ENCODE data around the gene BLMH. TPM values are rescaled to one million over a fixed set of nuclear protein-coding genes. Genes with fewer than 3 reads are reported as not detected.

Gene BLMH
- total and polyA plus RNA-seq, 2 donors (not counting 1 experiment from before 2014, with no cell fraction given), result 23.0 to 26.1 TPM

DNA sequence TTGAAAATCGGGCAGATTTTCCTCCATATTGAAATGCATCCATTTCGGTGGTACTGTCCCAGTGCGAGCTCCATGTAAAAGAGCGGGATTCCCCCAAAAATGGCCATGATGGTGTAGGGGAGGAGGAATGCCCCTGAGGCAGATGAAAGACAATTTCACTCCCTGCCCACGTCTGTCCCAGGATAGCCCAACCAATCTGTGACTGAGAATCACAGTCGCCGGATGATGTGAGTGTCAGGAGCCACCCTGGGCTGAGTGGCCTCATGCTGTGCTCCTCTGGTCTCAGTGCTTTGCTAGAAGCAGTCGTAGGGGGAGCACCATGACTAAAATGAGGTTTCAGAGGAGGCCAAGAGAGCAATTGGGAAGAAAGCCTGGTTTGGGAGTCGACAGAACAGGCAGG lies 72.9 kb downstream of the BLMH start:
- TF ChIP-seq, protein P1, sequence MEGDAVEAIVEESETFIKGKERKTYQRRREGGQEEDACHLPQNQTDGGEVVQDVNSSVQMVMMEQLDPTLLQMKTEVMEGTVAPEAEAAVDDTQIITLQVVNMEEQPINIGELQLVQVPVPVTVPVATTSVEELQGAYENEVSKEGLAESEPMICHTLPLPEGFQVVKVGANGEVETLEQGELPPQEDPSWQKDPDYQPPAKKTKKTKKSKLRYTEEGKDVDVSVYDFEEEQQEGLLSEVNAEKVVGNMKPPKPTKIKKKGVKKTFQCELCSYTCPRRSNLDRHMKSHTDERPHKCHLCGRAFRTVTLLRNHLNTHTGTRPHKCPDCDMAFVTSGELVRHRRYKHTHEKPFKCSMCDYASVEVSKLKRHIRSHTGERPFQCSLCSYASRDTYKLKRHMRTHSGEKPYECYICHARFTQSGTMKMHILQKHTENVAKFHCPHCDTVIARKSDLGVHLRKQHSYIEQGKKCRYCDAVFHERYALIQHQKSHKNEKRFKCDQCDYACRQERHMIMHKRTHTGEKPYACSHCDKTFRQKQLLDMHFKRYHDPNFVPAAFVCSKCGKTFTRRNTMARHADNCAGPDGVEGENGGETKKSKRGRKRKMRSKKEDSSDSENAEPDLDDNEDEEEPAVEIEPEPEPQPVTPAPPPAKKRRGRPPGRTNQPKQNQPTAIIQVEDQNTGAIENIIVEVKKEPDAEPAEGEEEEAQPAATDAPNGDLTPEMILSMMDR (conservative IDR thresholded peaks at IDR 0.05 in 1 of 2, IDR thresholded peaks at IDR 0.05 in 1 of 2; ENCODE audit: low read depth in 1 of 2, low read length in 2 of 2), result no peak
- TF ChIP-seq EZH2 (IDR thresholded peaks at IDR 0.05; ENCODE audit: low read length, missing control alignments), result no peak

DNA sequence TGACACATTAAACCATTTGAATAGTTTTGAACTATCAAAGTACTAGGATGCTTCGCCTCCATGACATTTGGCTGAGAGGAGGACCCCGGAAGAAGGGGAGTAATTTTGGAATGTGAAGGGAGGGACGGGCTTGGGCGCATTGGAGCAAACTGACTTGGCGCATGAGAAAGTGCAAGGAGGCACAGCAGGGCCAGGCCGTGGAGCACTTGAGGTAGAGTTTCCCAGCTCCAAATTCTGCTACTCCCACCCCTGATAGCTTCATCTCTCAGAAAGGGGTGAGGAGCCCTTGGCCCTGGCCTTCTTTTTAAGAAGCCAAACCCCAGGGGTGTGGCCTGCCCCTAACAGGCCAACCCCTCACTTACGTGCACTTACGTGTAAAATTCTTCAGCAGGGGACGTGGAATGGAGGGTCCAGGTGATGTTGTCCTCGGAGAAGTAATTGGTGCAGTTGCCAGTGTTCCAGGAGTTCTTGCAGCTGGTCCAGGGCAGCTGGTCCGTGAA lies 73.9 kb downstream of the BLMH start:
- TF ChIP-seq, protein P1 (conservative IDR thresholded peaks at IDR 0.05 in 1 of 2, IDR thresholded peaks at IDR 0.05 in 1 of 2; ENCODE audit: low read depth in 1 of 2, low read length in 2 of 2), result no peak
- no peak for TF ChIP-seq EZH2 (IDR thresholded peaks at IDR 0.05; ENCODE audit: low read length, missing control alignments)
- DNase-seq (ENCODE audit: low read depth in 2 of 2), result no peak

More for the DNA sequence above, 72.9 kb downstream of the BLMH start:
- Histone ChIP-seq H4K20me1 (ENCODE audit: control insufficient read depth, extremely low read depth, insufficient read depth, low read length) (no peaks in the 10 kb centered on the region), H3K9me3 (ENCODE audit: control insufficient read depth, insufficient read depth, low read depth, low read length) (no peaks in the 10 kb centered on the region), H3K79me2 (ENCODE audit: control insufficient read depth, insufficient read depth, low read length) (no peaks in the 10 kb centered on the region), H3K4me2 (ENCODE audit: extremely low read depth, insufficient read depth, low read length) (no peak overlapping the region), H2AFZ (ENCODE audit: low read length) (no peak overlapping the region), H3K36me3 (ENCODE audit: control insufficient read depth, insufficient read depth, low read length) (no peaks in the 10 kb centered on the region), H3K27ac (ENCODE audit: insufficient read depth, low read length) (no peak overlapping the region), H3K4me1 (ENCODE audit: control insufficient read depth, extremely low read depth, insufficient read depth, low read length) (no peaks in the 10 kb centered on the region), H3K4me3 (replicated peaks in 1 of 4; ENCODE audit: control extremely low read depth in 1 of 4, insufficient read depth in 1 of 4, low read depth in 3 of 4, low read length in 4 of 4) (no peak overlapping the region), H3K27me3 (ENCODE audit: control insufficient read depth, insufficient read depth, low read length) (peaks cover 18% of the 10 kb centered on the region), H3K9ac (ENCODE audit: insufficient read depth, low read length) (no peak overlapping the region)
- DNase-seq (ENCODE audit: low read depth in 2 of 2), result no peak

GRCh38 chr17:30217054-30217453 lies 74.7 kb downstream of the BLMH start:
- no peak for DNase-seq (ENCODE audit: low read depth in 2 of 2)

More for the DNA sequence above, 73.9 kb downstream of the BLMH start:
- Histone ChIP-seq H3K4me2 (ENCODE audit: extremely low read depth, insufficient read depth, low read length) (no peak overlapping the region), H3K9me3 (ENCODE audit: control insufficient read depth, insufficient read depth, low read depth, low read length) (no peaks in the 10 kb centered on the region), H4K20me1 (ENCODE audit: control insufficient read depth, extremely low read depth, insufficient read depth, low read length) (no peaks in the 10 kb centered on the region), H3K4me1 (ENCODE audit: control insufficient read depth, extremely low read depth, insufficient read depth, low read length) (no peaks in the 10 kb centered on the region), H3K36me3 (ENCODE audit: control insufficient read depth, insufficient read depth, low read length) (no peaks in the 10 kb centered on the region), H3K27ac (ENCODE audit: insufficient read depth, low read length) (no peak overlapping the region), H3K9ac (ENCODE audit: insufficient read depth, low read length) (no peak overlapping the region), H3K4me3 (replicated peaks in 1 of 4; ENCODE audit: control extremely low read depth in 1 of 4, insufficient read depth in 1 of 4, low read depth in 3 of 4, low read length in 4 of 4) (no peak overlapping the region), H2AFZ (ENCODE audit: low read length) (no peak overlapping the region), H3K27me3 (ENCODE audit: control insufficient read depth, insufficient read depth, low read length) (peaks cover 16% of the 10 kb centered on the region), H3K79me2 (ENCODE audit: control insufficient read depth, insufficient read depth, low read length) (no peaks in the 10 kb centered on the region)

More at GRCh38 chr17:30217054-30217453, 74.7 kb downstream of the BLMH start:
- H3K27ac ChIP-seq (ENCODE audit: insufficient read depth, low read length), result no peak overlapping the region
- H3K27me3 ChIP-seq (ENCODE audit: control insufficient read depth, insufficient read depth, low read length), result peaks cover 14% of the 10 kb centered on the region
- no peak overlapping the region for H2AFZ ChIP-seq (ENCODE audit: low read length)
- H3K9ac ChIP-seq (ENCODE audit: insufficient read depth, low read length), result no peak overlapping the region
- TF ChIP-seq, protein P1 (conservative IDR thresholded peaks at IDR 0.05 in 1 of 2, IDR thresholded peaks at IDR 0.05 in 1 of 2; ENCODE audit: low read depth in 1 of 2, low read length in 2 of 2), result no peak
- no peak for TF ChIP-seq EZH2 (IDR thresholded peaks at IDR 0.05; ENCODE audit: low read length, missing control alignments)
- no peaks in the 10 kb centered on the region for H3K79me2 ChIP-seq (ENCODE audit: control insufficient read depth, insufficient read depth, low read length)
- H3K36me3 ChIP-seq (ENCODE audit: control insufficient read depth, insufficient read depth, low read length), result no peaks in the 10 kb centered on the region
- H3K4me1 ChIP-seq (ENCODE audit: control insufficient read depth, extremely low read depth, insufficient read depth, low read length), result no peaks in the 10 kb centered on the region
- H3K4me3 ChIP-seq (replicated peaks in 1 of 4; ENCODE audit: control extremely low read depth in 1 of 4, insufficient read depth in 1 of 4, low read depth in 3 of 4, low read length in 4 of 4), result no peak overlapping the region
- no peaks in the 10 kb centered on the region for H4K20me1 ChIP-seq (ENCODE audit: control insufficient read depth, extremely low read depth, insufficient read depth, low read length)
- H3K9me3 ChIP-seq (ENCODE audit: control insufficient read depth, insufficient read depth, low read depth, low read length), result no peaks in the 10 kb centered on the region
- no peak overlapping the region for H3K4me2 ChIP-seq (ENCODE audit: extremely low read depth, insufficient read depth, low read length)

Data from fibroblast of lung (primary cell).